B cell (primary cell): ENCODE measurements around the gene SMYD2.

Experiments
- CTCF ChIP-seq: fragments of 200-600 bp; IDR thresholded peaks from one replicate; pipeline ENCODE4 v1.8.0; 2022; ENCODE audit warnings: antibody characterized with exemption, mild to moderate bottlenecking
- EZH2 ChIP-seq: IDR thresholded peaks from 2 replicates; pipeline ENCODE4 v1.6.1; 2012; ENCODE audit warnings: borderline replicate concordance, low read depth, mild to moderate bottlenecking, moderate library complexity, low read length; ENCODE audit not compliant: insufficient read depth, poor library complexity, severe bottlenecking

DNA sequence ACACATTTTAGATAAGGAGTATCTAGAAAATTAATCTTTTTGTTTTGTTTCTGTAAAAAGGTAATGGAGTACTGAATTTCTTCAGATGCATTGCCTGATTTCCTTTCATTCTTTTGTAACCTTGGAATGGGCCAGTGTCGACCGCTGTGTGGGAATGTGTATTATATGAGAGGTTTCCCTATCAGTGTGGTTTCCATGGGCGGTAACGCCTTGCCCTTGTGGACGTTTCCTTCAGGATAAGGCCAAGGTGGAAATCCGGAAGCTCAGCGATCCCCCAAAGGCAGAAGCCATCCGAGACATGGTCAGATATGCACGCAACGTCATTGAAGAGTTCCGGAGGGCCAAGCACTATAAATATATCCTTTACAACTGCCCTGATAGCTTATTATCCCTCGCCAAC is 49.8 kb downstream of the SMYD2 start:
- TF ChIP-seq CTCF (no peak), EZH2 (no peak)
